Midbrain (tissue), 1 donor: ENCODE data around the gene PCMT1.
"Not testable (repeated sequence)": the region's sequence is repeated elsewhere in the genome, so short reads cannot be mapped to it uniquely, and the experiment has no call there.

Experiments
- DNase-seq: peaks from one replicate; lab custom pipeline; 2025; lab: John Stamatoyannopoulos, UW

PCMT1 gene

DNA sequence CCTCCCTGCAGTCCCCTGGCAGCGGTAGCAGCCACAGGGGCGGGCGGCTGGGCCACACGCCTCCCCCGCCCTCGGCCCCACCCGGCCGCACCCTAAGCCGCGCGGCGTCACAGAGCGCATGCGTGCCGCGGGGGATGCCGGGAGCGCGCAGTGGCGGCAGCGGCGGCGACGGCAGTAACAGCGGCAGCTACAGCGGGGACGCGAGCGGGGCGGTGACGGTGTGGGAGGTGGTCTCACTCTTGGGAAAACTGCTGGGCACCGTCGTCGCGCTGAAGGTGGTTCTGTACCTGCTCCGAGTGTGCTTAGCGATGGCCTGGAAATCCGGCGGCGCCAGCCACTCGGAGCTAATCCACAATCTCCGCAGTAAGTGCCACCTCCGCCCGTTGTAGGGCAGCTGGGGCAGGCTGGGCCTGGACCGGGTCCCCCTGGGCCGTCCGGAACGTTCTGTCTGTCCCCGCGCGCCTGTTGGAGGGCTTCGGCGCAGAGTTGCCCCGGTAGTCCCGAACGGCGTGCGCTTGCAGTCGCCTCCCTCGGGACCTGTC lies at the start of gene PCMT1:
Gene PCMT1 (plus strand): TSS at position 148 of the 542 bp plus-strand sequence. CDS start 161 bp downstream, at position 309.
- DNase-seq: peak; percentile 93

DNA sequence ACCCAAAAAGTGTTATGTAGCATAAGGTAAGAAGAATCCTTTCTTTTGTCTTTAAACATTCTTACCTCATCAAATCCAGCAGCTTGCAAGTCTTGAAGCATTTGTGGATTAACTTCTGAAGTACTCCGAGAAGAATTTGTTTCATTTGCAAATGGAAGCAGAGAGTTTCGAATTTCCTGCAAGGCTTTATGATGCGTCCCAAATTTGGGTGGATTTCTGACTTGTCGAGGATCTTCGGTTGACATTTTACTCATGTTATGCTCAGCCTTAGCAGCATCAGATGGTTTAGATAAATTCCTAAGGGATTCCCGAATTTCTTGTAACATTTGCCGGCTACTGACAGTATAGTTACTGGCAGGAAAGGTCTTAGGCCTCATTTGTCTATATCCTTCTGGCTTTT lies 47.8 kb upstream of the PCMT1 start:
- no peak for DNase-seq

DNA sequence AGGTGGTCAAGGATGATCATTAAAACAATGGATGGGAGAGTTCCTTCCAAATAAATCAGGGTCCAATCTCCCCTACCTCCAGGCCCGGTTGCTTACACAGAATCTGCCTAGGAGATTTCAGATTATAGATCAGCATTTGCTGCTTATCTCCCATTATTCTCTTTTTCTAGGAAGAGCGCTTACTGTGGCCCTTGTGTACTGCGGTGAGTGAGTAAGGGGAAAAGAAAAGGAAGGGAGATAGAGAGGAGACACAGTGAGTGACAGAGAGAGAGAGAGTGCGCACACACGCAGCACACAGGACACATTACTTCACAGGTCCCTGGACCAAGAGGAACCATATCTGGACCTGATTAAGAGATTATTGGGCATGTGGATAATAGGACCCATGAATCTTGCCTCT lies 37.8 kb upstream of the PCMT1 start:
- DNase-seq: no peak

DNA sequence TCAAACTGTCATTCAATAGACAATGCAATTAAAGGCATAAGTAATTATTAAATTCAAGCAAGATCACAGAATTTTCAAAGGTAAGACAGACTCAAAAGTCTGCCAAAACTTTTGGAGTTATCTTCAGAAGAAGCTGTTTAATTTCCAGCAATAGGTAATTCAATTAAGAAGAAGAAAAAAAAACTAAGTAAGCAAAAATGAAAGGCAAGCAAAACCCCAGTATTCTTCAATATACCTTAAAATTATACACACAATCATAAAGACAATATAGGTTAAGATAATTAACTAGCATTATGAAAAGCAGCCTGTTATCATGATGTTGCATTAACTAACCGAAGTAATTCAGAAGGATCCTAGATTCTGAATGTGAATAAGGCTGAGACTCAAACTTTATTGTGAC lies 35.1 kb upstream of the PCMT1 start:
- DNase-seq: no peak

DNA sequence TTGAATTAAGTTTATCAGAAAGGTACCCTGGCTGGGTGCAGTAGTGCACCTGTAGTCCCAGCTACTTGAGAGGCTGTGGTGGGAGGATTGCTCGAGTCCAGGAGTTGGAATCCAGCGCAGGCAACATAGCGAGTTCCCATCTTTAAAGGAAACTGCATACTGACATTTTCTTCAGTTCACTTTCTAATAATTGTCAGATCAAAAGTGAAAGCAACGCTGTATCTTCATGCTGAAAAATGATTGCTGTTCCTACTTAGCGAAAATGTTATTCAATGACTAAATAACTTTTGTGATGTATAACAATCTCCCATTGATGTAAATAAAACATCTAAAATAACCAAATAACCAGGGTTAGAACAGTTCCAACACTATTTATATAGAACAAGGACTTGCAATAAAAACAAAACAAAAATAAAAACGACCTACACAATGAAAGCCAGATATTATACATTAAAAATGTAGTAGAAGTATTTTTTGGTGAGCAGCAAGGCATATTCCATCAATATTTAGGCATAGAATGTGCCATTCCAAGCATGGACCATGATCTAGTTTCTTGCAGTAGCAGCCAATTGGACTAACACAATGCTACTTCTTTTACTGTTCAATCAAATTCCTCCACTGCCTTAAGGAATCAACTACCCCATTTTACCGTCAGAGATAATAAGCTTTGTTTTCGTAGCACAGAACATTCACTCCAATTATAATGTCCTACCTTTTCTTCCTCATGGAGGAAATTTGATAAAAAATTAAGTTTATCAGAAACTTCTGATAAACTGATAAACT lies 33.2 kb upstream of the PCMT1 start:
- no peak for DNase-seq

DNA sequence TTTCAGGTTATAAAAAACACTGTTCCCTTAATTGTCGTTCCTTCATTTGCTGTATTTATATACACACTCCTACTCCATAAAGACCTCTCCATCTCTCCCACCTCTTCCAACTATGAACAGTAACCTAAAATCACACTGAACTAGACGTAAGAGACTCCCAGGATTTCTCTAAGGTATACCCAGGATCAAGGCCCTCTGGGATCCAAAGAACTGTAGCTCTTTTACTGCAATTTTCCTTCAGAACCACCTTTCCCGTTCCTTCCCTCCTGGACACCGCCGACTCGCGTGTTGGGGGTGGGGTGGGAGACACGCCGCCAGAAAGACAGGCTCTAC lies 32.3 kb upstream of the PCMT1 start:
- DNase-seq: no peak

DNA sequence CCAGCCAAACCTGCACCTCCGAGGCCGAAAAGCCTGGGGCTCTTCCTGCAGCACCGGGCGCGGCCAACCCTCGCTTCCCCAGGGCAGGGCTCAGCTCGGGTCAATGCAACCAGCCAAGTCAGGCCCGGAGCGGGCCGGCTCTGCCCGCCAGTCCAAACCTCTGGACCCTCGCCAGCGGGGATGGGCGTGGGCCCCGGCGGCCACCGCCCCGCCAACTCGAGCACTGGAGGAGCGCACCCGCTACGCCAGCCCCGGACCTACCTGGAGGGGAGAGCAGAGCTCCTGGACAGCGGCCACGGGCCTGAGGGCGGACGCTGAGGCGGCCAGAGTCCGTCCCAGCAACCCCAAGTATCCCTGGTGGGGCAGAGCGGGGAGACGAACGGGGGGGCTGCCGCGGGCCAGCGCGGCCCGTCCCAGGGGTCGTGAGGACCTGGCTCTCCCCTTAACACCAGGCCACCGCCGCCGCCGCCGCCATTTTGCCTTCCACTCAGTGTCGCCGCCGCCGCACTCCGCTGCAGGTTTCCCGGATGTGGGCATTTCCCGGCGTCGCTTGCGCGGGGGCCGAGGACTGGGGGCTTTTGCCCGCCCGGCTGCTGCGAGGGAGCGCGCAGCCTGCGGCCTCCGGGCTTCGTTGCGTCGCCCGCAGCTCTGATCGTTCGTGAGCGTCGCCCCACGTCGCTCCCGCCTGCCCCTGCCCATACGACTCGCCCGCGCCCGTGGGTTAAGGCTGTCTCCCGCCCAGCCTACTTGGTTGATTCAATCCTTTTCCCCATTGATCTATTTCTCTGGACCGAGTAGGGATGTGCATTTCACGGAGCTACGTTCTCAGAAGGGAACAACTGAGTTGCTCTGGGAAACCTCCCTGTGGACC lies 31.7 kb upstream of the PCMT1 start, which contains the start of gene LATS1:
Gene LATS1 (minus strand): TSS at position 514 of the 871 bp plus-strand sequence. CDS start 15,975 bp downstream, outside the sequence.
- DNase-seq: peak; percentile 89

DNA sequence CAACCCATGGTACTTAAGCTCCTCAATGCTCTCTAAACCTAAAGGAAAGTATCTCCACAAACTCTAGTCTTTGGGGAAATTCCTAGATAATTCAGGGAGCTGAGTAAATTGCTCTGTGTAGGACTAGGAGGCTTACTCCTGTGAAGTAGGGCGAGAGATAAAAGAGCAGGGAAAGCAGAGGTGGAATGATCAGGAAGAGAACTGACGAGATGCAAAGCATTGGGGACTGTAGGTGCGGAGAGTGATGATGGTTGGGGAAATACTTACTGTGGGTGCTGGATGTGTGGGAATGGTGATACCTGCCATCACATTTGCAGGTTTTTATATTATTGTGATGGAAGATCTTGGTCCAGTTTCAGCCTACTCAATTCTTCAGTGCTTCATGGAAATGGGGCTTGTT lies 30.0 kb upstream of the PCMT1 start:
- DNase-seq: no peak

DNA sequence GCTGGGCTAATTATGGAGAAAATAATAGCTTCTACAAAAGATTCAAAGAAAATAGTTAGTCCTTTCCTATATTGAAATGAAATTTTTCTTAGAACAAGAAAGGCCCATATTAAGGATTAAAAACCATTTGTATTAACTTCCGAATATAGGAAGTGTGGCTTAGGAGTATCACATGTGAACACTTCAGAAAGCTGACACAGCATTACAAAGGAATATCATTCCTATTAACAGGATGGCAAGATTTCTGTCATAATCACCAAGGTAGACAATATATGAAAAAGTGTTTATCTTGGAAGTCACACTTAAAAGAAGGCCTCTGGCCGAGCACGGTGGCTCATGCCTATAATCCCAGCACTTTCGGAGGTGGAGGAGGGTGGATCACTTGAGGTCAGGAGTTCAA lies 26.3 kb upstream of the PCMT1 start:
- DNase-seq: no peak

DNA sequence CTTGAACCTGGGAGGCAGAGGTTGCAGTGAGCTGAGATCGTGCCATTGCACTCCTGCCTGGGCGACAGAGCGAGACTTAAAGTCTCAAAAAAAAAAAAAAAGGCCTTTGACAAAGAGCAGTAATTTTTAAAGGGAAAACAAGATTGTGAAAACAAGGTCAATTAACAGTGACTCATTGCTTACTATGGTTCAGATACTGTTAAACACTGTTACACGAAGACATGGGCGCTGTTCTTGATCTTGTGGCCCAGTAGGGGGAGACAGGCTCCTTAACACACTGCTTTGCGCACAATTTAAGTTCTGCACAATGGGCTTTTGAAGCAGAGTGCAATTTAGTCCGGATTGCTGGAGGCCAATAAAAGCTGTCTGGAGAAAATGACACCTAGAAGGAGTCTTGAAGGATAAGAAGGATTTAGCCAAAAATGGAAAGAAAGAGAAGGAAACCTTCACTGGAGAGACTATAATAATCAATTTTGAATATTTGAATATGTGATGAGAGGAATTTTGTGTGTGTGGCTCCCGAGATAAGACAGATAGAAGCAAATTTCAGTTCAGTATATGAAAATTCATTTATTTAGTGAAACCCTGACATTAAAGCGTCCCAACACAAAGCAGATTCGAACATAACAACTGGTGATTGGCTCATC lies 25.6 kb upstream of the PCMT1 start:
- DNase-seq: peak; percentile 67

DNA sequence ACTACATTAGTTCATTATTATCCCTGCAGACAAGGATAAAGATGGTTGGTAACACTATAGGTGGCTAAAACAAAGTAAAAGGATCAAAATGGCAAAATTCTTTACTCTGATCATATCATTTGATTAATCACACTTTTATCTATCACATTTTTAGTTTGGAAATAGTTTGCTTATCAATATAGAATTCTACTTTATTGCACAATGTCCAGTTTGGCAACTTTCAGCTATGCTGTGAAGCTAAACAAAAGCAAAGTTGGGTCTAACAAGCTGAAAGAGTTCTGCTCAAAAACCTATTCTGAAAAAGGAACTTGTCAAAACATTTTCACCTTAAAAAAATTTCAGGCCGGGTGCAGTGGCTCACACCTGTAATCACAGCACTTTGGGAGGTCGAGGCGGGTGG lies 23.8 kb upstream of the PCMT1 start:
- no peak for DNase-seq

DNA sequence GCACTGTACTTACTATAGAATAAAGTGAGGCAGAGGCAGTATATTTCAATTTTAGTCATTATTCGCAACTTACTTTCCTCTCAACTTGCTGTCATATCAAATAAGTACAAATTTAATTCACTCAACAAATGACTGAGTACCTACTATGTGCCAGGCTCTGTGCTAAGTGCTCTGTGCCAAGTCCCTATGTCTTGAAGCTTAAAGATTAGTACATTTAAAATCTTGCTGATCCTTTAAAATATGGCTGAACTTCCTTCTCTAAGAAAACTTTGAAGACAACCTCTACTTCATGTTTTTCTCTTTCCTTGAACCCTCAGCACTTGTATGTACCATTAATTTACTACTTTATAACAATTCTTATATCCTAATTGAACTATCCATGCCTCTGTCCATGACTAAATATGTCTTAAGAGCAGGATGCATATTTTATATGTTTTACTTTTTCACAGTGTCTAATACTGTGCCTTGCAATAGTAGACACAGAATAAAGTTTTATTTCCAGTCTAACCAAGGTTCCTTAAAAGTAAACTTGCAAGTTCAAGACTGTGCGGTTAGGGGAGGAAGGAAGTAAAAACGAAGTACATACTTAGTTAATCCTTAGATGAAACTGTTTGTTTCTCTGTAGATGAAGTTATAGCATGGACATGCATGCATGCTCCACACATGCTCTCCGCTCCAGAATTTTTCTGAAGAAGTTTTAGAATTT lies 21.6 kb upstream of the PCMT1 start:
- DNase-seq: no peak

DNA sequence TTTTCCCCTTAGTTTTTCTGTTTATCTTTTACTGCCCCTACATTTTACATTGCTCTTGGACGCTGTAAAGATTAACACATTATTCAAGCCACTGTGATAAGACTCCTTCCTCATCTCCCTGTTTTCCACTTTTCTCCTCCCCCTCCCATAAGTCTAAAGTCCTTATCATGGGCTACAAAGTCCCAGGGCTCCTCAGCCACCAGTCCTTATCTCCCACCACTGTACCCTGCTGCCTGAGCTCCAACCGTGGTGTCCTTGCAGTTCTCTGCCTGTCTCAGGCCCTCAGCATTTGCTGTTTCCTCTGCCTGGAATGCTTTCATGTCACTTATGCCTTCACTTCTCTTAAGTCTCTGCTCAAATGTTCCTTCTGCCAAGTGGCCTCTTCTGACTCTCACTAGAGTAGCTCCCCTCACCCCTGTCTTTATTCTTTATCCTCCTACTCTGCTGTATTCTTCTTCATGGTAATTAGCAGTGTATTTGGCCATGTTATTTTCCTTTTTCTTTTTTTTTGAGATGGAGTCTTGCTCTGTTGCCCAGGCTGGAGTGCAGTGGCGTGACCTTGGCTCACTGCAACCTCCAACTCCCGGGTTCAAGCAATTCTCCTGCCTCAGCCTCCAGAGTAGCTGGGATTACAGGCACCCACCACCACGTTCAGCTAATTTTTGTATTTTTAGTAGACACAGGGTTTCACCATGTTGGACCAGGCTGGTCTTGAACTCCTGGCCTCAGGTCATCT lies 20.9 kb upstream of the PCMT1 start:
- no peak for DNase-seq

DNA sequence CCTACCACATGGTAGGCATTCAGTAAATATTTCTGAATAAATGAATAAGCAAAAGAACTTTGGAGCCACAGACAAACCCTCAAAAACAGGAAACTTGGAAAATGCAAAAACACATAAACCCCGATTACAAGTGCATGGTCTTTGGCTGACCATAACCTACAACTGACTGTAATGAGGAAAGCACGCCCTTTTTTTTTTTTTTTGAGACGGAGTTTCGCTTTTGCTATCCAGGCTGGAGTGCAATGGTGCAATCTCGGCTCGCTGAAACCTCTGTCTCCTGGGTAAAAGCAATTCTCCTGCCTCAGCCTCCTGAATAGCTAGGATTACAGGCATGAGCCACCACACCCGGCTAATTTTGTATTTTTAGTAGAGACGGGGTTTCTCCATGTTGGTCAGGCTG lies 19.7 kb upstream of the PCMT1 start:
- no peak for DNase-seq

DNA sequence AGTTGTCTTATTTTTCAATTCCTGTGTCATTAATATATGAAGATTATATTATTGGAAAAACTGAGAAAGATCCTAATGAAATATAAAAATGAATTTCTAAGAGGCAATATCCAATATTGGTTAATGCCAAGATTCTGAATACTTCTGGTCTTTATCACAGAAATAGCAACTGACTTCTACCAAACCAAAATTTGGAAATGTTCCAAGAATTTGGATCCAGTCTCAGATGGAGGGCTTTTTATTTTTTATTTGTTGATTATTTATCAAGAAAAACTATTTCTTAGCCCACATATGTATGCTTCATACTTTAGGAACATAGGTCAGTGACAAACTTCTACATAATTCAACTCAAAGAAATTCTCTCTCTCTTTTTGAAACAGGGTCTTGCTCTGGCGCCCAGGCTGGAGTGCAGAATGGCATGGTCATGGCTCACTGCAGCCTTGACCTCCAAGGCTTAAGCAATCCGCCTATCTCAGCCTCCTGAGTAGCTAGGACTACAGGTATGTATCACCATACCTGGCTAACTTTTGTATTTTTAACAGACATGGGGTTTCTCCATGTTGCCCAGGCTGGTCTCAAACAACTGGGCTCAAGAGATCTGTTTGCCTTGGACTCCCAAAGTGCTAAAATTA lies 16.3 kb upstream of the PCMT1 start:
- no peak for DNase-seq

DNA sequence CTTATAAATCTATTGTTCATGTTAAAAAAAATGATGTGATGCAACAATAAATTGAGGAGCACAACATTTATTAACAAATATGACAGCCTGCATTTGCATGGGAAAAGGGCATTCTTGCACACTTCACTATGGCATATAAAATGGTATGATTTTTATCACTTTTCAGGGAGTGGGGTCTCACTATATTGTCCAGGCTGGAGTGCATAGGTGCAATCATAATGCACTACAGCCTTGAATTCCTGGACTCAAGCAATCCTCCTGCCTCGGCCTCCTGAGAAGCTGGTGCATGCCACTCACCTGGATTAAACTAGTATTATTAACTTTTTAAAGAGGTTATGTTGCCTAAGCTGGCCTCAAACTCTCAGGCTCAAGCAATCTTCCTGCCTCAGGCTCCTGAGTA lies 14.6 kb upstream of the PCMT1 start:
- DNase-seq: no peak

DNA sequence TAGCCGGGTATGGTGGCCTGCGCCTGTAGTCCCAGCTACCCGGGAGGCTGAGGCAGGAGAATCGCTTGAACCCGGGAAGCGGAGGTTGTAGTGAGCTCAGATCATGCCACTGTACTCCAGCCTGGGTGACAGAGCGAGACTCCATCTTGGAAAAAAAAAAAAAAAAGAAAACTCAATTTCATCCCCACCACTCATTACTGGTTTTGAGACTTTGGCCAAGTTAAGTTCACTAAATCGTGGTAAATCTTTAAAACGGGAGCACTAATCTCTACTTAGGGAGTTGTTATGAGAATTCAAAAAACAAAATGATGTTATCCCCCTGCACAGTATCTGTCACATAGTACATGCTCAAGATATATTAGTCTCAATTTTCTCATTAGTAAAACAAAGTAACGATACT lies 4.3 kb upstream of the PCMT1 start:
- not testable (repeated sequence) for DNase-seq

DNA sequence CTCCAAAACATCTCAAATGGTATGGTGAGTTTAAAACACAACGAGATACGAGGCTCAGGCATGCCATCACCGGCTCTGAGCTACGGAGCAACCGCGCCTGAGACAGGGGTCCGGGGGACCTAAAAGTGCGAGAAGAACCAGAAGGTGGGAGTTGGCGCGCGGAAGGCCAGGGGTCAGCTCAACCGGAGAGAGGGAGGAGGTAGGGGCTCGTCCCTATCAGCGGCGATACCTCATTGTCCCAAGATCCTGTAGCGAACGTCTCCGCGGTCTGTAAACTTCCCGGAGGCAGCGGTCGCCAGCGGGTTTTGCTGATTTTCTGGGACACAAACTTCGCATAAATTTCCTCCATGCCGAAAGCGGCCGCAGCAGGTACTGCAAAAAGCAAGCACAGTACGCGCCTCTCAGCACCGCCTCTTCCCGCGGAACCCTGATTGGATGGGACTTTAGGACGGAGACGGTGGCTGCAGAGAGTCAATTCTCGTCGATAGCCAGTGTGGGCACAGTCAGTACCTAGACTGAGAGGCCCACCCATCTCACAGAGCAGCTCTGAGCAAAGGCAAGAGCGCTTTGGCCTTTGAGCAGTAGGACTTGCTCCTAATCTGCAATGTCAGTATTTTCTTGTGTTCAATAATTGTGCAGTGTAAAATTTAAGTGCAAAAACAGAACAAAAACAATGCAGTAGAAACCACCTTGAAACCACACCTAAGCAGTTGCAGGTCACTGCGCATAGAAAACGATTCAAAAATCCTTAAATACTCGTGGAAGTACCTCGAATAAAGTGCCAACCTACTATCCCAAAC lies 3.2 kb upstream of the PCMT1 start, which contains the start of gene NUP43:
Gene NUP43 (minus strand): TSS at position 383 of the 800 bp plus-strand sequence. CDS start 34 bp downstream, at position 349.
- DNase-seq: peak; percentile 91

DNA sequence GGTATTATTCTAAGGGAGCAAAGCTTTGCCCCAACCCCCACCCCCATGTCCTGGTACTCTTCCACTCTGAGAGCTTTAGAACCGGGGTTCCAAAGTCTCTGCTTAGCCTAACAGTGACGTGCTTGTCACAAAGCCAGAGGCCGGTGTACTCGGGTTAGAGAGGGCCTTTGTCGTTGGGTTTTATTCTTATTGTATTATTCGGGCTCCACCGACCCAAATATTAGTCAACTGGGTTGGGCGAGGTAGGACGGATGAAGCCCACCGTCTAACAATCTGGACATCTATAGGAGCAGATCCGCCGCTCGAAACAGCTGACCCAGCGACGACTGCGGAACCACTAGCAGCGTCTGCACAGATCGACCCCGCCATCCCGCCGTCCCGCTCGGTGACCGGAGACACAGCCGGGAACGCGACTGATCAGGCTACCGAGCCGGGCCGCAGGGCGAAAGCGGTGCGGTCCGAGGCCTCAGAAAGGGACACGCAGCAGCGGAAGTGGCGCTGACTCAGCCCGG lies 403 bp upstream of the PCMT1 start:
- DNase-seq: not testable (repeated sequence)
